GM23248 (cell line): ENCODE results near the gene CRACR2A. TPM values are rescaled to one million over a fixed set of nuclear protein-coding genes. Genes with fewer than 3 reads are reported as not detected.

Experiments used
- DNase-seq: peaks from one replicate; pipeline ENCODE4 v3.0.0-alpha.2; 2015
- H2AFZ ChIP-seq: fragments of 200-600 bp; sonication (generic); 2 replicates; pipeline ENCODE4 v1.6.1; 2016; ENCODE audit warnings: antibody characterized with exemption
- H3F3A ChIP-seq: fragments of 200-600 bp; sonication (generic); 2 replicates; pipeline ENCODE4 v1.6.1; 2016; ENCODE audit warnings: mild to moderate bottlenecking, antibody characterized with exemption, mixed run types; ENCODE audit not compliant: insufficient read depth
- H3K27ac ChIP-seq: fragments of 200-600 bp; sonication (generic); 2 replicates; pipeline ENCODE4 v1.5.1; 2016; ENCODE audit warnings: mild to moderate bottlenecking
- H3K27me3 ChIP-seq: fragments of 200-600 bp; sonication (generic); replicated peaks from 2 replicates; pipeline ENCODE4 v1.6.1; 2016; ENCODE audit warnings: mild to moderate bottlenecking; ENCODE audit not compliant: insufficient read depth
- H3K36me3 ChIP-seq: fragments of 200-600 bp; sonication (generic); 2 replicates; pipeline ENCODE4 v1.6.1; 2016; ENCODE audit warnings: low read depth, mild to moderate bottlenecking
- H3K4me1 ChIP-seq: fragments of 200-600 bp; sonication (generic); 2 replicates; pipeline ENCODE4 v1.6.1; 2016; ENCODE audit warnings: mild to moderate bottlenecking; ENCODE audit not compliant: insufficient read depth
- H3K4me2 ChIP-seq: fragments of 200-600 bp; sonication (generic); one replicate; pipeline ENCODE4 v1.6.1; 2016; ENCODE audit warnings: mild to moderate bottlenecking; ENCODE audit not compliant: unreplicated experiment
- H3K4me3 ChIP-seq: fragments of 200-600 bp; sonication (generic); 2 replicates; pipeline ENCODE4 v1.5.1; 2016; ENCODE audit warnings: mild to moderate bottlenecking
- H3K79me2 ChIP-seq: fragments of 200-600 bp; sonication (generic); 2 replicates; pipeline ENCODE4 v1.6.1; 2016; ENCODE audit warnings: mild to moderate bottlenecking; ENCODE audit not compliant: insufficient read depth
- H3K9ac ChIP-seq: fragments of 200-600 bp; sonication (generic); 2 replicates; pipeline ENCODE4 v1.6.1; 2016; ENCODE audit warnings: mild to moderate bottlenecking
- H3K9me2 ChIP-seq: fragments of 200-600 bp; sonication (generic); 2 replicates; pipeline ENCODE4 v1.6.1; 2016; ENCODE audit warnings: mixed run types, mild to moderate bottlenecking, moderate library complexity; ENCODE audit not compliant: insufficient read depth
- H3K9me3 ChIP-seq: fragments of 200-600 bp; sonication (generic); one replicate; pipeline ENCODE4 v1.6.1; 2017; ENCODE audit warnings: low read depth
- H4K20me1 ChIP-seq: fragments of 200-600 bp; sonication (generic); 2 replicates; pipeline ENCODE4 v1.6.0; 2016; ENCODE audit not compliant: insufficient read depth
- EZH2 ChIP-seq: fragments of 200-600 bp; sonication (generic); IDR thresholded peaks from 2 replicates; pipeline ENCODE4 v1.6.1; 2018; ENCODE audit warnings: antibody characterized with exemption, mild to moderate bottlenecking; ENCODE audit not compliant: insufficient read depth, poor library complexity, severe bottlenecking
- EZH2phosphoT487 ChIP-seq: fragments of 200-600 bp; sonication (generic); IDR thresholded peaks from 2 replicates; pipeline ENCODE4 v1.6.1; 2018; ENCODE audit warnings: antibody characterized with exemption, moderate library complexity, mild to moderate bottlenecking, low read depth; ENCODE audit not compliant: insufficient read depth
- WGBS, 2 experiments: methylation state at CpG; one replicate each; pipeline ENCODE4 v1.1.6; 2015 to 2017; ENCODE audit warnings: low lambda C conversion rate in 2 of 2, low coverage in 1 of 2; ENCODE audit errors: missing lambda C conversion rate in 2 of 2; 5-methylcytosine and 5-hydroxymethylcytosine counted together
- in situ Hi-C: fragments of 300-500 bp; cut with MboI; formaldehyde crosslinking; loops from 2 replicates; pipeline ENCODE4 v1.15.0; 2020
- polyA plus RNA-seq: library from polyadenylated mRNA; unstranded; fragments of >200 nt; fragmentation: Nextera tagmentation; extraction: Ambion mirVana; gene quantifications from 2 replicates; pipeline ENCODE4 v1.2.1, GENCODE V29; 2016
- total RNA-seq: library from RNA; depleted of rRNA; stranded (reverse); fragments of >200 nt; shearing (Covaris generic); gene quantifications from 2 replicates; pipeline ENCODE4 v1.2.3, GENCODE V29; 2014

Gene CRACR2A
- total and polyA plus RNA-seq, 2 experiments from 2014 or later, result 1.9 to 2.5 TPM

GRCh38 chr12:3726456-3726855 is 26.5 kb downstream of the CRACR2A start:
- in situ Hi-C loops, result no loop called here
- Histone ChIP-seq H3K79me2 (no peaks in the 10 kb centered on the region), H3K27me3 (no peaks in the 10 kb centered on the region), H3K27ac (no peak overlapping the region), H3K4me2 (no peak overlapping the region), H2AFZ (no peak overlapping the region), H4K20me1 (no peaks in the 10 kb centered on the region), H3K9ac (no peak overlapping the region), H3K9me2 (no peaks in the 10 kb centered on the region), H3F3A (no peaks in the 10 kb centered on the region), H3K36me3 (no peaks in the 10 kb centered on the region), H3K4me1 (peaks cover 3% of the 10 kb centered on the region; the same call in 1 of the 2 replicates), H3K4me3 (no peak overlapping the region), H3K9me3 (no peaks in the 10 kb centered on the region)
- DNase-seq, result no peak
- TF ChIP-seq EZH2phosphoT487 (no peak), EZH2 (no peak)
- WGBS, 2 experiments, result 88 to 90% methylated on average over 6 of the region's 6 CpGs

GRCh38 chr12:3725388-3726115 is 27.4 kb downstream of the CRACR2A start:
- Histone ChIP-seq H3K9me3 (no peaks in the 10 kb centered on the region), H3K4me2 (no peak overlapping the region), H3K27ac (no peak overlapping the region), H3F3A (no peaks in the 10 kb centered on the region), H3K4me3 (no peak overlapping the region), H3K4me1 (peaks cover 3% of the 10 kb centered on the region; the same call in 1 of the 2 replicates), H2AFZ (no peak overlapping the region), H4K20me1 (no peaks in the 10 kb centered on the region), H3K9ac (no peak overlapping the region), H3K36me3 (no peaks in the 10 kb centered on the region), H3K9me2 (no peaks in the 10 kb centered on the region), H3K79me2 (no peaks in the 10 kb centered on the region), H3K27me3 (no peaks in the 10 kb centered on the region; the same call in 1 of the 2 replicates)
- 50 to 58% methylated on average over 6 of the region's 6 CpGs for WGBS, 2 experiments
- in situ Hi-C loops, result no loop called here
- no peak for TF ChIP-seq EZH2phosphoT487
- peak; percentile 30 for DNase-seq

GRCh38 chr12:3723916-3724805 is 28.7 kb downstream of the CRACR2A start:
- no peaks in the 10 kb centered on the region for H3K9me3 ChIP-seq
- no peak for DNase-seq
- no peak for TF ChIP-seq EZH2phosphoT487
- TF ChIP-seq EZH2, result no peak
- H3K4me2 ChIP-seq, result no peak overlapping the region
- in situ Hi-C loops, result no loop called here
- H3K9me2 ChIP-seq, result no peaks in the 10 kb centered on the region
- 71 to 72% methylated on average over 14 of the region's 14 CpGs for WGBS, 2 experiments
- H3K27me3 ChIP-seq, result no peaks in the 10 kb centered on the region; the same call in 1 of the 2 replicates
- no peak overlapping the region for H2AFZ ChIP-seq
- no peak overlapping the region for H3K9ac ChIP-seq
- no peak overlapping the region for H3K27ac ChIP-seq
- H3K79me2 ChIP-seq, result no peaks in the 10 kb centered on the region
- no peaks in the 10 kb centered on the region for H4K20me1 ChIP-seq
- H3F3A ChIP-seq, result no peaks in the 10 kb centered on the region
- H3K4me1 ChIP-seq, result peaks cover 3% of the 10 kb centered on the region; the same call in 1 of the 2 replicates
- H3K4me3 ChIP-seq, result no peak overlapping the region
- H3K36me3 ChIP-seq, result no peaks in the 10 kb centered on the region

GRCh38 chr12:3722368-3722767 is 30.5 kb downstream of the CRACR2A start:
- WGBS, 2 experiments, result 68 to 72% methylated on average over 6 of the region's 6 CpGs
- Histone ChIP-seq H3K9ac (no peak overlapping the region), H3K79me2 (no peaks in the 10 kb centered on the region), H3K4me1 (peaks cover 3% of the 10 kb centered on the region; the same call in 1 of the 2 replicates), H3K36me3 (no peaks in the 10 kb centered on the region), H3K27me3 (no peaks in the 10 kb centered on the region; the same call in 1 of the 2 replicates), H3K4me2 (no peak overlapping the region), H3K9me2 (no peaks in the 10 kb centered on the region), H3K9me3 (no peaks in the 10 kb centered on the region), H3K4me3 (no peak overlapping the region), H3K27ac (no peak overlapping the region), H2AFZ (no peak overlapping the region), H4K20me1 (no peaks in the 10 kb centered on the region), H3F3A (no peaks in the 10 kb centered on the region)
- no peak for TF ChIP-seq EZH2phosphoT487
- no peak for TF ChIP-seq EZH2
- DNase-seq, result no peak
- in situ Hi-C loops, result no loop called here
